Neural progenitor cell (in vitro differentiated cells): Measurements from ENCODE around the gene HDLBP. TPM values are rescaled to one million over a fixed set of nuclear protein-coding genes. Genes with fewer than 3 reads are reported as not detected.

Experiments
- DNase-seq: peaks from one replicate; pipeline ENCODE4 v3.0.0-alpha.2; 2016; ENCODE audit warnings: low spot score
- H2AFZ ChIP-seq: fragments of 200-600 bp; sonication (generic); replicated peaks from 2 replicates; pipeline ENCODE4 v1.6.1; 2016; ENCODE audit warnings: antibody characterized with exemption
- H3F3A ChIP-seq: fragments of 200-600 bp; sonication (generic); 2 replicates; pipeline ENCODE4 v1.6.1; 2016; ENCODE audit warnings: antibody characterized with exemption, low read depth
- H3K27ac ChIP-seq: fragments of 200-600 bp; sonication (generic); 2 replicates; pipeline ENCODE4 v1.5.1; 2016; ENCODE audit warnings: mild to moderate bottlenecking
- H3K27me3 ChIP-seq: fragments of 200-600 bp; sonication (generic); 2 replicates; pipeline ENCODE4 v1.6.1; 2016; ENCODE audit warnings: mild to moderate bottlenecking, moderate library complexity
- H3K36me3 ChIP-seq: fragments of 200-600 bp; sonication (generic); 2 replicates; pipeline ENCODE4 v1.5.1; 2016
- H3K4me1 ChIP-seq: fragments of 200-600 bp; sonication (generic); 2 replicates; pipeline ENCODE4 v1.6.1; 2016; ENCODE audit warnings: mixed run types
- H3K4me2 ChIP-seq: fragments of 200-600 bp; sonication (generic); 2 replicates; pipeline ENCODE4 v1.6.1; 2016
- H3K4me3 ChIP-seq: fragments of 200-600 bp; sonication (generic); 2 replicates; pipeline ENCODE4 v1.5.1; 2016
- H3K79me2 ChIP-seq: fragments of 200-600 bp; sonication (generic); 2 replicates; pipeline ENCODE4 v1.6.1; 2016; ENCODE audit warnings: low read depth
- H3K9ac ChIP-seq: fragments of 200-600 bp; sonication (generic); 2 replicates; pipeline ENCODE4 v1.6.1; 2016
- H3K9me3 ChIP-seq: fragments of 200-600 bp; sonication (generic); 2 replicates; pipeline ENCODE4 v1.5.1; 2016; ENCODE audit warnings: low read depth
- H4K20me1 ChIP-seq: fragments of 200-600 bp; sonication (generic); 2 replicates; pipeline ENCODE4 v1.6.1; 2016; ENCODE audit warnings: low read depth
- H3K27ac Mint-ChIP-seq: 3 replicates; pipeline ENCODE4 v1.8.0; 2021; ENCODE audit warnings: mixed read lengths
- H3K27me3 Mint-ChIP-seq: 2 replicates; pipeline ENCODE4 v1.8.0; 2022; ENCODE audit warnings: low read depth, mild to moderate bottlenecking, inconsistent platforms, moderate library complexity, mixed read lengths; ENCODE audit not compliant: insufficient read depth
- H3K36me3 Mint-ChIP-seq: 3 replicates; pipeline ENCODE4 v1.8.0; 2021; ENCODE audit warnings: mixed read lengths
- H3K4me1 Mint-ChIP-seq: 3 replicates; pipeline ENCODE4 v1.8.0; 2021; ENCODE audit warnings: mixed read lengths
- H3K4me3 Mint-ChIP-seq: 3 replicates; pipeline ENCODE4 v1.8.0; 2021; ENCODE audit warnings: mild to moderate bottlenecking, moderate library complexity, mixed read lengths
- H3K9me3 Mint-ChIP-seq: 3 replicates; pipeline ENCODE4 v1.8.0; 2020; ENCODE audit warnings: mixed read lengths
- CTCF ChIP-seq: fragments of 200-600 bp; sonication (generic); IDR thresholded peaks from 2 replicates; pipeline ENCODE4 v1.5.1; 2017; ENCODE audit warnings: antibody characterized with exemption, mild to moderate bottlenecking
- EZH2 ChIP-seq: fragments of 200-600 bp; sonication (generic); IDR thresholded peaks from 2 replicates; pipeline ENCODE4 v1.6.1; 2017; ENCODE audit warnings: antibody characterized with exemption, mild to moderate bottlenecking, moderate library complexity
- EZH2phosphoT487 ChIP-seq: fragments of 200-600 bp; sonication (generic); IDR thresholded peaks from 2 replicates; pipeline ENCODE4 v1.6.1; 2017; ENCODE audit warnings: antibody characterized with exemption
- total RNA-seq: library from RNA; depleted of rRNA; stranded (reverse); fragments of >200 nt; gene quantifications from 2 replicates; pipeline ENCODE4 v1.2.3, GENCODE V29; 2015; ENCODE audit warnings: low replicate concordance

Gene HDLBP
- total RNA-seq, 1 donor from 2014 or later: 251 TPM

GRCh38 chr2:241356871-241357260 lies 41.4 kb upstream of the HDLBP start:
- Mint-ChIP-seq H3K27me3 (peaks cover 2% of the 10 kb centered on the region), H3K4me1 (peaks cover 31% of the 10 kb centered on the region), H3K27ac (no peak overlapping the region), H3K36me3 (peaks cover 2% of the 10 kb centered on the region), H3K9me3 (no peaks in the 10 kb centered on the region), H3K4me3 (peak overlapping the region; percentile 84)
- Histone ChIP-seq H3K36me3 (no peaks in the 10 kb centered on the region), H3F3A (peaks cover 34% of the 10 kb centered on the region), H3K79me2 (peaks cover 57% of the 10 kb centered on the region), H2AFZ (peak overlapping the region; percentile 15), H3K4me2 (peak overlapping the region; percentile 99), H3K9ac (peak overlapping the region; percentile 83), H3K9me3 (no peaks in the 10 kb centered on the region), H3K4me1 (peaks cover 25% of the 10 kb centered on the region), H4K20me1 (peaks cover 61% of the 10 kb centered on the region), H3K4me3 (peak overlapping the region; percentile 92), H3K27ac (no peak overlapping the region), H3K27me3 (no peaks in the 10 kb centered on the region)
- TF ChIP-seq CTCF: no peak
- no peak for TF ChIP-seq EZH2phosphoT487
- TF ChIP-seq EZH2: no peak
- DNase-seq: no peak

GRCh38 chr2:241355983-241356870 lies 40.8 kb upstream of the HDLBP start, which contains the start of gene FARP2:
FARP2 (plus strand) TSS chr2:241356285; CDS start chr2:241373108, 16,823 bp downstream.
- Histone ChIP-seq H3K4me2 (peak within 1 kb of the TSS; percentile 99), H3K27ac (no peak within 1 kb of the TSS), H3F3A (peaks cover 36% of the 10 kb centered on the region), H3K79me2 (peaks cover 50% of the 10 kb centered on the region), H3K4me3 (peak within 1 kb of the TSS; percentile 92), H3K9me3 (no peaks in the 10 kb centered on the region), H3K36me3 (no peaks in the 10 kb centered on the region), H3K9ac (peak within 1 kb of the TSS; percentile 83), H4K20me1 (peaks cover 62% of the 10 kb centered on the region), H3K27me3 (no peaks in the 10 kb centered on the region), H3K4me1 (peaks cover 25% of the 10 kb centered on the region), H2AFZ (peak within 1 kb of the TSS; percentile 15)
- TF ChIP-seq EZH2: no peak
- no peak for TF ChIP-seq EZH2phosphoT487
- TF ChIP-seq CTCF: peak; percentile 8
- H3K36me3 Mint-ChIP-seq: peaks cover 2% of the 10 kb centered on the region
- peaks cover 31% of the 10 kb centered on the region for H3K4me1 Mint-ChIP-seq
- peak; percentile 100 for DNase-seq
- peak within 1 kb of the TSS; percentile 84 for H3K4me3 Mint-ChIP-seq
- peaks cover 2% of the 10 kb centered on the region for H3K27me3 Mint-ChIP-seq
- H3K9me3 Mint-ChIP-seq: no peaks in the 10 kb centered on the region
- no peak within 1 kb of the TSS for H3K27ac Mint-ChIP-seq

GRCh38 chr2:241354668-241355658 lies 39.5 kb upstream of the HDLBP start:
- Mint-ChIP-seq H3K27ac (no peak overlapping the region), H3K27me3 (peaks cover 2% of the 10 kb centered on the region), H3K4me3 (peak overlapping the region; percentile 59), H3K36me3 (peaks cover 9% of the 10 kb centered on the region), H3K9me3 (no peaks in the 10 kb centered on the region), H3K4me1 (peaks cover 27% of the 10 kb centered on the region)
- H3K79me2 ChIP-seq: peaks cover 38% of the 10 kb centered on the region
- no peaks in the 10 kb centered on the region for H3K27me3 ChIP-seq
- peak overlapping the region; percentile 75 for H3K4me2 ChIP-seq
- peak overlapping the region; percentile 33 for H3K27ac ChIP-seq
- H2AFZ ChIP-seq: no peak overlapping the region
- H3K9ac ChIP-seq: no peak overlapping the region
- peaks cover 25% of the 10 kb centered on the region for H3K4me1 ChIP-seq
- no peak for TF ChIP-seq EZH2
- TF ChIP-seq CTCF: no peak
- TF ChIP-seq EZH2phosphoT487: no peak
- peaks cover 66% of the 10 kb centered on the region for H4K20me1 ChIP-seq
- H3K4me3 ChIP-seq: peak overlapping the region; percentile 40
- no peaks in the 10 kb centered on the region for H3K9me3 ChIP-seq
- H3F3A ChIP-seq: peaks cover 43% of the 10 kb centered on the region
- peaks cover 9% of the 10 kb centered on the region for H3K36me3 ChIP-seq
- DNase-seq: peak; percentile 87
